OCI-LY1 (cell line): ENCODE measurements around the gene MAN1A1.

Source experiments
- H2AFZ ChIP-seq: fragments of 200-600 bp; sonication (generic), shearing (Covaris generic); 2 replicates; pipeline ENCODE4 v1.6.0; 2014; ENCODE audit warnings: antibody characterized with exemption, mild to moderate bottlenecking, low read length
- H3F3A ChIP-seq: fragments of 200-600 bp; sonication (generic), shearing (Covaris generic); 2 replicates; pipeline ENCODE4 v1.6.0; 2014; ENCODE audit warnings: mild to moderate bottlenecking, antibody characterized with exemption, low read length, moderate library complexity; ENCODE audit not compliant: insufficient read depth
- H3K27ac ChIP-seq: fragments of 200-600 bp; sonication (generic); 2 replicates; pipeline ENCODE4 v1.5.1; 2014; ENCODE audit warnings: low read length, mixed run types, mild to moderate bottlenecking, low read depth; ENCODE audit not compliant: poor library complexity, severe bottlenecking
- H3K27me3 ChIP-seq: fragments of 200-600 bp; sonication (generic); 2 replicates; pipeline ENCODE4 v1.6.0; 2014; ENCODE audit warnings: antibody characterized with exemption, mild to moderate bottlenecking, low read length, moderate library complexity; ENCODE audit not compliant: insufficient read depth
- H3K36me3 ChIP-seq: fragments of 200-600 bp; sonication (generic); 2 replicates; pipeline ENCODE4 v1.6.1; 2014; ENCODE audit warnings: mild to moderate bottlenecking, antibody characterized with exemption, low read length, moderate library complexity, mixed read lengths; ENCODE audit not compliant: insufficient read depth
- H3K4me1 ChIP-seq: fragments of 200-600 bp; sonication (generic); 2 replicates; pipeline ENCODE4 v1.5.1; 2014; ENCODE audit warnings: mild to moderate bottlenecking, low read length, moderate library complexity; ENCODE audit not compliant: insufficient read depth, severe bottlenecking
- H3K4me2 ChIP-seq: fragments of 200-600 bp; sonication (generic), shearing (Covaris generic); 2 replicates; pipeline ENCODE4 v1.6.1; 2014; ENCODE audit warnings: low read length
- H3K4me3 ChIP-seq: fragments of 200-600 bp; sonication (generic); 2 replicates; pipeline ENCODE4 v1.5.1; 2014; ENCODE audit warnings: low read length, low read depth, mild to moderate bottlenecking, mixed read lengths; ENCODE audit not compliant: poor library complexity, severe bottlenecking
- H3K79me2 ChIP-seq: fragments of 200-600 bp; shearing (Covaris generic); 2 replicates; pipeline ENCODE4 v1.6.1; 2016; ENCODE audit warnings: mixed run types, low read length, mixed read lengths; ENCODE audit not compliant: insufficient read depth
- H3K9ac ChIP-seq: fragments of 200-600 bp; sonication (generic), shearing (Covaris generic); 2 replicates; pipeline ENCODE4 v1.6.1; 2014; ENCODE audit warnings: mild to moderate bottlenecking, low read length, mixed read lengths
- H3K9me2 ChIP-seq: fragments of 200-600 bp; sonication (generic), shearing (Covaris generic); 2 replicates; pipeline ENCODE4 v1.6.1; 2014; ENCODE audit warnings: low read depth, mild to moderate bottlenecking, low read length, mixed read lengths
- H3K9me3 ChIP-seq: fragments of 200-600 bp; shearing (Covaris generic); 2 replicates; pipeline ENCODE4 v1.6.1; 2014; ENCODE audit warnings: low read length, mixed read lengths
- H4K20me1 ChIP-seq: fragments of 200-600 bp; sonication (generic), shearing (Covaris generic); 2 replicates; pipeline ENCODE4 v1.6.0; 2016; ENCODE audit warnings: mild to moderate bottlenecking, low read length; ENCODE audit not compliant: insufficient read depth
- CTCF ChIP-seq: fragments of 200-600 bp; sonication (generic), shearing (Covaris generic); IDR thresholded peaks from 2 replicates; pipeline ENCODE4 v1.5.1; 2017; ENCODE audit warnings: mild to moderate bottlenecking, antibody characterized with exemption, low read length, moderate library complexity, mixed read lengths
- EZH2 ChIP-seq: fragments of 200-600 bp; sonication (generic), shearing (Covaris generic); IDR thresholded peaks from 2 replicates; pipeline ENCODE4 v1.8.0; 2017; ENCODE audit warnings: borderline replicate concordance, mixed run types, mild to moderate bottlenecking, antibody characterized with exemption, low read length, moderate library complexity, mixed read lengths

The MAN1A1 gene

GRCh38 chr6:119311514-119312142, 37.9 kb downstream of the MAN1A1 start:
- no peak overlapping the region for H3K4me2 ChIP-seq

GRCh38 chr6:119310486-119311036, 39.0 kb downstream of the MAN1A1 start:
- H2AFZ ChIP-seq, result no peak overlapping the region
- H3F3A ChIP-seq, result no peaks in the 10 kb centered on the region
- peaks cover 34% of the 10 kb centered on the region for H3K4me1 ChIP-seq
- no peaks in the 10 kb centered on the region for H4K20me1 ChIP-seq
- no peak overlapping the region for H3K27ac ChIP-seq
- H3K4me3 ChIP-seq, result no peak overlapping the region
- no peak for TF ChIP-seq CTCF
- no peak for TF ChIP-seq EZH2
- no peak overlapping the region for H3K4me2 ChIP-seq
- no peaks in the 10 kb centered on the region for H3K27me3 ChIP-seq
- H3K79me2 ChIP-seq, result no peaks in the 10 kb centered on the region
- H3K9ac ChIP-seq, result no peak overlapping the region
- H3K9me2 ChIP-seq, result no peaks in the 10 kb centered on the region
- peaks cover 13% of the 10 kb centered on the region for H3K36me3 ChIP-seq
- no peaks in the 10 kb centered on the region for H3K9me3 ChIP-seq

More at GRCh38 chr6:119311514-119312142, 37.9 kb downstream of the MAN1A1 start:
- Histone ChIP-seq H4K20me1 (no peaks in the 10 kb centered on the region), H3K9me3 (no peaks in the 10 kb centered on the region), H3K36me3 (peaks cover 2% of the 10 kb centered on the region; the same call in 1 of the 2 replicates), H3K4me3 (no peak overlapping the region), H3K9ac (no peak overlapping the region), H3K79me2 (no peaks in the 10 kb centered on the region), H2AFZ (no peak overlapping the region), H3K27ac (no peak overlapping the region), H3K9me2 (no peaks in the 10 kb centered on the region), H3K4me1 (peaks cover 42% of the 10 kb centered on the region), H3F3A (no peaks in the 10 kb centered on the region), H3K27me3 (no peaks in the 10 kb centered on the region)
- TF ChIP-seq EZH2 (no peak), CTCF (no peak)

- peaks cover 17% of the 10 kb centered on the region for H3K36me3 ChIP-seq
- H3K4me3 ChIP-seq, result no peak overlapping the region
- peaks cover 19% of the 10 kb centered on the region for H3K4me1 ChIP-seq
- H3F3A ChIP-seq, result no peaks in the 10 kb centered on the region
- H3K9me2 ChIP-seq, result no peaks in the 10 kb centered on the region
- no peaks in the 10 kb centered on the region for H3K79me2 ChIP-seq
- no peak overlapping the region for H3K27ac ChIP-seq
- no peaks in the 10 kb centered on the region for H4K20me1 ChIP-seq
- H3K4me2 ChIP-seq, result no peak overlapping the region
- H3K27me3 ChIP-seq, result no peaks in the 10 kb centered on the region
- no peaks in the 10 kb centered on the region for H3K9me3 ChIP-seq
- no peak overlapping the region for H3K9ac ChIP-seq
- TF ChIP-seq CTCF, result no peak
- no peak for TF ChIP-seq EZH2
- H2AFZ ChIP-seq, result no peak overlapping the region
Observed at GRCh38 chr6:119308991-119309657, 40.4 kb downstream of the MAN1A1 start.
